Coronary artery (tissue), 2 donors: ENCODE measurements around the gene PSG11.
"Not testable (repeated sequence)": the region's sequence is repeated elsewhere in the genome, so short reads cannot be mapped to it uniquely, and the experiment has no call there.

Experiments
- DNase-seq: peaks from one replicate; pipeline ENCODE4 v3.0.0-alpha.2; 2017; ENCODE audit warnings: low spot score
- H3K27ac ChIP-seq, 2 donors: fragments of 200-600 bp; sonication (generic); one replicate each; pipeline ENCODE4 v1.5.1; 2016 to 2019
- H3K4me3 ChIP-seq: fragments of 200-600 bp; sonication (generic); 2 replicates; pipeline ENCODE4 v1.5.1; 2016; ENCODE audit warnings: mild to moderate bottlenecking, moderate library complexity
- CTCF ChIP-seq: fragments of 200-600 bp; sonication (generic); IDR thresholded peaks from one replicate; pipeline ENCODE4 v1.5.1; 2019; ENCODE audit warnings: antibody characterized with exemption

Gene PSG11

GRCh38 chr19:43002948-43003347, 23.3 kb downstream of the PSG11 start:
- not testable (repeated sequence) for H3K4me3 ChIP-seq, DNase-seq

GRCh38 chr19:42996161-42996560, 30.1 kb downstream of the PSG11 start:
- H3K4me3 ChIP-seq = not testable (repeated sequence)

More at GRCh38 chr19:43002948-43003347, 23.3 kb downstream of the PSG11 start:
- H3K27ac ChIP-seq = not testable (repeated sequence)

DNA sequence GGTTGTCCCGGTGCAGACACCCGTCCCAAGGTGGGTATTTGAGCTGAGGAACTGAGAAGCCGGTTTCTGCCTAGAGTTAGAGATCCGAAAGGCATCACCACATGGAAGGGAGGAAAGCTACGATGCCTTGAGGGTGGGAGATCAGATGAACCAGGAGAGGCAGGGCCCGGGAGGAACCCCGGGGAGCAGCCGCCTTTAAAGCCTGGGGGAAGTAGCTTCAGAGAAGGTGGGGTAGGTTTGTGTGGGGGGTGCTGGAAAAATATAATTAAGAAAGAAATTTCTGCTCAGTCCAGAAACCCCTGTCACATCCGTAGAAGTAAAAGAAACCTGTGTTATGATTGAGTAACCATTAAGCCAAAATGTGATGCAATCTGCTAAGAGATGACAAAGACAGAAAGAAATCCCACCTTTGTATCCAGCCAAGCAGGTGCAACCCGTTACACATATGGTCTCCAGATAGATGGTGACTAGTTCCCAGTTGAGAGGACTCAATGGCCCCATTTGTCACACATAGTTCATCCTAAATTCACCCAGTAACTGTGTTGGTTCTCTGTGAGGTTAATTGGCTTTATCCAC, 34.2 kb downstream of the PSG11 start:
- DNase-seq, H3K4me3 ChIP-seq, H3K27ac ChIP-seq: not testable (repeated sequence)

More at GRCh38 chr19:42996161-42996560, 30.1 kb downstream of the PSG11 start:
- H3K27ac ChIP-seq, DNase-seq: not testable (repeated sequence)

DNA sequence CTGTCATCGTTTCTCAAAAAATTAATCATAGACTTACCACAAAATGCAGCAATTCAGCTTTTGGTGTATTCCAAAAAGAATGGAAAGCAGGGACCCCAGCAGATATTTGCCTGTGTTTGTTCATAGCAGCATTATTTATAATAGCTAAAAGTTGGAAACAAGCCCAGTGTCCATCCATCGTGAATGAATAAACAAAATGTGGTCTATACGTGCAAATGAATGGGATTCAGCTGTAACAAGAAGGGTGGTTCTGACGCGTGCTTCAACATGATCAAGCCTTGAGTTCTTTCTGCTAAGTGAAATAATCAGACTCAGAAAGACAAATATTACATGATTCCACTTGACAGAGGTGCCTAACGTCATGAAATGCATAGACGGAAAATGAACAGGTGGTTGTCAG, 36.4 kb downstream of the PSG11 start:
- no peak overlapping the region for H3K27ac ChIP-seq
- no peak for TF ChIP-seq CTCF
- H3K4me3 ChIP-seq = no peak overlapping the region
- no peak for DNase-seq

DNA sequence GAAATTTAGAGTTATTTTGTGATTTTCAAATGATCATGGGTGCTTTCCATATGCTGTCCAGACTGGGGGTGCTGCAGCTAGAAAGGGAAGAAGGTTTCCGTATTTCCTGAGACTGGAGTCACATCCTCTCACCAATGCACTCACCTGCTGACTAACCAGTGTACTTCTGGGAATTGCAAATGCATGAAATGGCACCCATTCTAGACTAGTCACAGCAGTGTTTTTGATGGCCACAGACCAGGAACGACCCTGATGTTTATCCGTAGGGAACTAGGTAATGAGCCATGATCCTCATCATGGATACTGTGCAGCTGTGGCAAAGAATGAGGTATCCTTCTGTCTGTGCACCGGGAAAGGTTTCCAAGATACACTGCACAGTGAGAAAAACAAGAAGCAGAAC, 37.1 kb downstream of the PSG11 start:
- H3K4me3 ChIP-seq, H3K27ac ChIP-seq, DNase-seq: not testable (repeated sequence)

DNA sequence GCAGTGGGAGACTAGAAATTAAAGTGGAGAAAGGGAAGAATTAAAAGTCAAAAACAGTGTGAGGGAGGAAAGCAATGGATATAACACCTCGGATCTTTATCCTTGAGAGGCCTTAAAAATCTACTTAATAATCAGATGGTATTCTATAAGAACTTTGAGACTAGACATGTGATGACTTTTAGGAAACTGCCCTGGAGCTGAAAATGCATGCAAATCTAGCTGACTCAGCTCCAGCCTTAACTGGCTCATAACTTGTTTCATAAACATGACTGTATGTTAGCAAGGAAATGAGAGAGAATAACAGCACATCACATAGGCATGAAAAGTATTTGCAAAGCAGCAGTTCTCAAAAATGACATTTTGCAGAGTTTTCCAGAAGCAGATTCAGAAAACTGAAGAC, 38.1 kb downstream of the PSG11 start:
- H3K27ac ChIP-seq, DNase-seq, H3K4me3 ChIP-seq: not testable (repeated sequence)

GRCh38 chr19:42985588-42985987, 40.7 kb downstream of the PSG11 start:
- no peak overlapping the region for H3K4me3 ChIP-seq
- no peak overlapping the region for H3K27ac ChIP-seq
- TF ChIP-seq CTCF = no peak
- DNase-seq = no peak

GRCh38 chr19:42982111-42982510, 44.2 kb downstream of the PSG11 start:
- H3K27ac ChIP-seq, DNase-seq, H3K4me3 ChIP-seq: not testable (repeated sequence)

GRCh38 chr19:42971451-42971850, 54.8 kb downstream of the PSG11 start:
- not testable (repeated sequence) for H3K27ac ChIP-seq, H3K4me3 ChIP-seq, DNase-seq

- DNase-seq = no peak
- TF ChIP-seq CTCF = no peak
- Histone ChIP-seq H3K4me3 (no peak overlapping the region), H3K27ac (no peak overlapping the region)
Observed at GRCh38 chr19:42965176-42965575, 61.1 kb downstream of the PSG11 start.

GRCh38 chr19:42961119-42961518, 65.2 kb downstream of the PSG11 start:
- TF ChIP-seq CTCF = no peak
- Histone ChIP-seq H3K4me3 (no peak overlapping the region), H3K27ac (no peak overlapping the region)
- DNase-seq = no peak
